ENCODE data around the gene GPR137B. TPM values are rescaled to one million over a fixed set of nuclear protein-coding genes. Genes with fewer than 3 reads are reported as not detected.
"Not testable (repeated sequence)": the region's sequence is repeated elsewhere in the genome, so short reads cannot be mapped to it uniquely, and the experiment has no call there.

The GPR137B gene
- total RNA-seq, 2 experiments from 2014 or later = 8.1 to 9.2 TPM

DNA sequence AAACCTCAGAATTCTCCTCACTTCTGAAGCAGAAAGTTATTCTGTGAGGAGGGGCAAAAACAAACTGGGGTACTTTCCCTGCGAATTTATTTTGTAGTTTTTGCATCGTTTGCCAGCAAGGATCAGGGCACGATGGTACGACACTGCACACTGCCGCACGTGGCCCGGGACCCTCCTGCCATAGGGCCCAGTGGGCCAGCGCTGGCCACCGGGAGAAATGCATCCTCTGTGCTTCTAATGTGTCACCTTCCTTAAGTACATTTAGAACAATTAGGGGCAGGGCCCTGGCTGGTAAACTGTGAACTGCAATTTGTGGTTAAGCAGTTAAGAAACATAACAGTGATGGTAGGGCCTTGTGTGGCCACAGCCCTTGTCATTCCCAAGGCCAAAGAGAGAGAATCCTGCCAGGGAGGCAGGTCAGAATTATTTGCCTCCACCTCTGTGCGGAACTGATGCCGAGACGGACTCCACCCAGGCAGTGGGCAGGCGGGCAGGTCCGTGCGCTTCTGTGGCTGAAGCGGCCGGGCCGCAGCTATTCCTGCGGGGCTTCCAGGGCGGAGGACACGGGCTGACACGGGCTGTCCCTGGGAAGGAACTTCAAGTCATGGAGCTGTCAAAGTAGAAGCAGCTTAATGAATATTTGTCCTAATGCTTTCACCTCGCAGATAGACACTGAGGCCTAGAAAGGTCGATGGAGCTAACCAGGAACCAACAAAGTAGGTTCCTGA is 12.5 kb downstream of the GPR137B start:
- CTCF ChIA-PET = interaction anchor here (0.9 to 2.2 kb wide), 2 partner anchors 10 to 12 kb away, joined by 3 to 5 read pairs; partner anchors contain the start of gene GPR137B
- POLR2A ChIA-PET = interaction anchor here (2.3 kb wide), 1 partner anchor 12 kb away, joined by 17 read pairs; the partner anchor contains the start of gene GPR137B

DNA sequence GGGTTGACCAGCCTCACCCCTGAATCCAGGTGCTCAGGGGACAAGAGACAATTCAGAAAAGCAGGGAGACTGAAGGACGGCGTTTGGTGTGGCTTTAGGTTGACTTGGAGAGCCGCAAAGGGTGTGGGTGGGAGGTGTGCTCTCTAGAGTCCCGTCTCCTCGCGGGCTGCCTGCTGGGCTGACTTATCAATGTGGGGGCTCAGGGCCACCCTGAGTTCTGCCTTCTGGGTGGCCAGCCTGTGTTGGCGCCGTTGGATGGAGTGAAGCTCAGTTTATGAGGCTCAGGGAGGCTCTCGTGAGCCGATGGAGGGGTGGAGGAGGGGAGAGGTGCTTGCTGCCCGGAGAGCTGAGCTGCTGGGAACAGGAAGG is 13.0 kb downstream of the GPR137B start:
- CTCF ChIA-PET = interaction anchor here (0.9 to 2.2 kb wide), 2 partner anchors 10 to 13 kb away, joined by 3 to 5 read pairs; partner anchors contain the start of gene GPR137B
- POLR2A ChIA-PET = interaction anchor here (2.3 kb wide), 1 partner anchor 12 kb away, joined by 17 read pairs; the partner anchor contains the start of gene GPR137B

DNA sequence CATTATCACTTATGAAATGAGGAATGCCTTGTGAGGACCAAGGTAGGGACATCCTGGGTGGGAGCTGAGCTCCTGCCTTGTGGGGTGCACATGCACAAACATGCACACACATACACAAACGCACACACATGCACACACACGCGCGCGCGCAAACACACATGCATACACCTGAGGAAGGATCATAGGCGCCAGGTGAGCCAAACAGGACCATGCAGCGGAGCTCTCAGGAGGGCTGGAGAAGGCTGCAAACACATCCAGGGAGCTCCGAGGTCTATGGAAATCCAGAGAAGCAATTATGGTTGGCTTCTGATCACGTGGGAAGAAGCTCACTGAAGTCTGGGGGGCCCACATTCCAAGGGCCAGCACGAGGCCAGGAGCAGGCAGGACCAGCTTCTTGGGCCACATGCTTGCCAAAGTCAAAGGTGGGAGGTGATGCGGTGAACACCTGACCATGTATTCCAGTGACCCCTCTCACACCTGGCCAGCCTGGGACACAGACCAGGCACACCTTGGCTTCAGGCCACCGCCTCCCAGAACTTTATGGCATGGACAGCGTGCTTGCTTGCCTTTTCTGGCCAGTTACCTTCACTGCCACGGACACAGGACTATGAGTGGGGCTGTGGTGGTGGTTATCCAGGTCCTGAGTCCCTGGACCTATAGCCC is 13.6 kb downstream of the GPR137B start:
- ChIA-PET CTCF (interaction anchor here (0.9 to 2.2 kb wide), 4 partner anchors 9 to 46 kb away, joined by 3 to 6 read pairs (median 4); partner anchors contain the start of gene GPR137B), POLR2A (interaction anchor here (2.3 kb wide), 1 partner anchor 13 kb away, joined by 17 read pairs; the partner anchor contains the start of gene GPR137B)

DNA sequence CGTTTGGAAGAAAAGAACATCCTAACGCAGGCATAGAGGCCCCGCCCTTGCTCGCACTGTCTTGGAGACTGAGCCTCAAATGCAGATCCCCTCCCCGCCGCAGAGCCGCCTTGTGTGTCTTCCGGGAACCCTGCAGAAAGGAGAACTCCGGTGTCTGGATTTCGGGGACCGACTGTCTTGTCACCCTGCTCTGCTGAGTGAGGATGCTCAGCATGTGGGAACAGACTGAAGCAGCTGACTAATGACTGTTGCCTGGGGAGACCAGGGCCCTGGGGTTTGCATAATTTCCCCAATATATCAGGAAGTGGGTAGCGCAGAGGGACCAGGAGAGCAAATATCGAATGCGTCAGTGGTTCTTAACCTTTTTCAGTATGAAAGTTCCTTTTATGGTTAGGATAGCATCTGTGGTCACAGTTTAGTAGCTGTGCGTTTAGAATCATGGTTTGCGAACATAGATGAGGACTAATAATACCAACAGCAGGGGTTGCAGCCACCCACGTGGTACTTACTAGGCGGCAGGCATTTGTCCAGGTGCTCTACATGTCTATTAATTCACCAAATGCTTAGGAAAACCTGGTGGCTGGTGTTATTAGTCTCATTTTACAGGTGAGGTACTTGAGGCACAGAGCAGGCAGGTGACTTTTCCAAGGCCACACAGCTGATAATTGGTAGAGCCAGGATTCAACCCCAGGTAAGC is 14.3 kb downstream of the GPR137B start:
- ChIA-PET CTCF (interaction anchor here (1.3 to 2.2 kb wide), 3 partner anchors 9 to 47 kb away, joined by 3 to 6 read pairs (median 5); no protein-coding TSS in a partner anchor), POLR2A (interaction anchor here (2.3 kb wide), 1 partner anchor 14 kb away, joined by 17 read pairs; the partner anchor contains the start of gene GPR137B)

DNA sequence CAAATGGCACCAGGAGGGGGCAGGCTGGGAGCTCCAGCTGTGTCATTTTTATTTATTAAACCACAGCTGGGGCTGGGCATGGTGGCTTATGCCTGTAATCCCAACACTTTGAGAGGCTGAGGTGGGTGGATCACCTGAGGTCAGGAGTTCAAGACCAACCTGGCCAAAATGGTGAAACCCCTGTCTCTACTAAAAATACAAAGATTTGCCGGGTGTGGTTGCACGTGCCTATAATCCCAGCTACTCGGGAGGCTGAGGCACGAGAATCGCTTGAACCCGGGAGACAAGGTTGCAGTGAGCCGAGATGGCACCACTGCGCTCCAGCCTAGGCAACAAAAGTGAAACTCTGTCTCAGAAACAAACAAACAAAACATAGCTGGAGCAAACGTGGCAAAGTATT is 15.7 kb downstream of the GPR137B start:
- CTCF ChIA-PET = not testable (repeated sequence)
- POLR2A ChIA-PET = interaction anchor here (0.7 kb wide), 1 partner anchor 125 kb away, joined by 3 read pairs; no protein-coding TSS in a partner anchor

DNA sequence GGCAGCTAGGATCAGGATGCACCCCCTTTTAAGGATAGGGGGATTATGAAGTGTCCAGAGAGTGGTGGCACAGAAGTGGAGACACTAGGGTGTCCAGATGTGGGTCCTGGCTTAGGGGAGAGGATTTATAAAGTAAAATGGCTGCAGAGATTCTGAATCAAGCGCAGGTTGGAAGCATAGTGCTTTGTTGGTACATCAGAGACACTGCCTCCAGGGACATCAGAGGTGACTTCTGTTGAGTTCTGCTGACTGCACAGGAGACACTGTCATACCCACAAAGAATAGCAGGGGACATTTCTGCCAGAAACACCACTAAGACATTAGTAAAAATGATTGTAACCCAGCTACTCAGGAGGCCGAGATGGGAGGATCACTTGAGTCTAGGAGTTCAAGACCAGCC is 16.4 kb downstream of the GPR137B start:
- ChIA-PET POLR2A (interaction anchor here (0.7 kb wide), 1 partner anchor 125 kb away, joined by 3 read pairs; no protein-coding TSS in a partner anchor), CTCF (no interaction called here)

DNA sequence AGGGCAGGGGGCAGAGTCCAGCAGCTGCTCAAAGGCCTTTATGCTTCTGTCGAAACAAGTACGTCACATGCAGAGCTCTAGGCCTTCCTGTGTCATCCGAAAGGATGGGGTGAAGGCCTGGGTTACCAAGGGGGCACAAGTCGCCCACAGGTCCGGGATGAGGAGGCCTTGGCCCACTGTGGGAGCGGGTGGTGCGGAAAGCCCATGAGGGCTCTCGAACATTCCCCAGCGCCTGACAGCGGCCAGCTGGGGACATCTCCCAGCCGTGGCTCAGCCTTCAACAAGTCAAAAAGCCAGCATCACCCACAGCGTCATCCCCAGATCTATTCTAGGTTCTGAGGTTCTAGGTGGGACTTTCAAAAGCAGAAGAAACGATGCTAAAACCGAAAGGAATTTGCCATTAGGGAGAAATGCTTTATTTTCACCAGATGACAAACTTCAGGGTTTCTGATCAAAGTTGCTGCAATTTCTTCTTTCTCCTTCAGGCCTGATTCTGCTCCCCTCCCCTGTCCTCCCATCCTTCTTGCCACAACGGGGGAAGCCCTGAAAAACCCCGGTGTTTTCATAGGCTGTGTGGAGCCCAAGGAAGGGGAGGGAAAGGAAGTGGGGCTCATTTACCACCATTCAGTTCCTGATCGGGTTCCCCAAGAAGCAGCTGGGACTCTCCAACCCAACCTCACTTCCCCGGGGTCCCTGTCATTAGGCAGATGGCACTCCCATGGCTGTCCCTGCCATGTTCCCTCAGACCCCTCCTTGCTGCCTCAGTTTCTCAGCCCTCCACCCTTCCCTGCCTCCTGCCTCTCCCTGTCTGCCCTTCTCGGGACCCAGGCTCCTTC is 17.6 kb downstream of the GPR137B start:
- POLR2A ChIA-PET = no interaction called here
- CTCF ChIA-PET = no interaction called here

DNA sequence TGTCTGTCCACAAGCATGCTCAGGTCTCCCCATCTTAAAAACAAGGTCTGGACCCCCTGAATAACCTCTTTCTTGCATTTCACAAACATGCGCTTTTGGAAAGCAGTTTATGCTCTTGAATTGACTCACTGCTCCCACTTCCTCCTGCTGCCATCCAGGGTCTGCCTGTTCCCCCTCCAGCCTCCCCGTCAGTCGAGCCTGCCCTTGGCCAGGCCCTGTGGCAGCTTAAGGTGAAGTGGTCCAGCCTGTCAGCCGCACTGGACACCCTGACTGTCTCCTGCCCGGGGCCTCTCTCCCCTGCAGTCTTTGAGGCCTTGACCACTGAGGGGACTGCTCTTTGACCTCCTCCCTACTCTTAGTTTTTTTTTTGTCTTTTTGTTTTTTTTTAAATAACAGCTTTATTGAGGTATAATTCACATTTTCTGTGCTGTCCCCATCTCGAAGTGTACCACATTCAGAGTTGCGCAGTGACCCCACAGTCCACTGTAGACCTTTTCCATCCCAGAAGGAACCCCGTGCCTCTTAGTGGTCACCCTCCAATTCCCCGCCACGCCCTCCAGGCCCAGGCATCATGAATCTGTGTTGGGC is 18.3 kb downstream of the GPR137B start:
- CTCF ChIA-PET = no interaction called here
- POLR2A ChIA-PET = no interaction called here

DNA sequence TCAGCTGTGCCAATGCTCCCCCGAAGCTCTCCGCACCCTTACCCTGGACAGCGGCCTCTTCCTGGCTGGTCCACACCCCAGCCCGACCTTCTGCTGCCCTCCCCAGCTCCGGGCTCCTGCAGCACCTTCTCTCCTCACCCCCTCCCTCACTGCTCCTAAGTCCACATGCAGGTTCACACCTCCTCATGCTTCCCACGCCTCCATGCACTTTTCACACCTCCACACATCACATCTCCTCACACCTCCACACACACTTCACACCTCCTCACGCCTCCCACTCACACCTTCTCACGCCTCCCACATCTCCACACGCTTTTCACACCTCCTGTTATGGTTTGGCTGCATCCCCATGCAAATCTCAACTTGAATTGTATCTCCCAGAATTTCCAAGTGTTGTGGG is 18.9 kb downstream of the GPR137B start:
- ChIA-PET POLR2A (no interaction called here), CTCF (no interaction called here)

DNA sequence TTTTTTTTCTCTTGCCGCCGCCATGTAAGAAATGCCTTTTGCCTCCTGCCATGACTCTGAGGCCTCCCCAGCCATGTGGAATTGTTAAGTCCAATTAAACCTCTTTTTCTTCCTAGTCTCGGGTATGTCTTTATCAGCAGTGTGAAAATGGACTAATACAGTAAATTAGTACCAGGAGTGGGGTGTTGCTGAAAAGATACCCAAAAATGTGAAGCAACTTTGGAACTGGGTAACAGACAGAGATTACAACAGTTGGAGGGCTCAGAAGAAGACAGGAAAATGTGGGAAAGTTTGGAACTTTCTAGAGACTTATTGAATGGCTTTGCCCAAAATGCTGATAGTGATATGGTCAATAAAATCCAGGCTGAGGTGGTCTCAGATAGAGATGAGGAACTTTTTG is 19.4 kb downstream of the GPR137B start:
- CTCF ChIA-PET, POLR2A ChIA-PET: not testable (repeated sequence)

DNA sequence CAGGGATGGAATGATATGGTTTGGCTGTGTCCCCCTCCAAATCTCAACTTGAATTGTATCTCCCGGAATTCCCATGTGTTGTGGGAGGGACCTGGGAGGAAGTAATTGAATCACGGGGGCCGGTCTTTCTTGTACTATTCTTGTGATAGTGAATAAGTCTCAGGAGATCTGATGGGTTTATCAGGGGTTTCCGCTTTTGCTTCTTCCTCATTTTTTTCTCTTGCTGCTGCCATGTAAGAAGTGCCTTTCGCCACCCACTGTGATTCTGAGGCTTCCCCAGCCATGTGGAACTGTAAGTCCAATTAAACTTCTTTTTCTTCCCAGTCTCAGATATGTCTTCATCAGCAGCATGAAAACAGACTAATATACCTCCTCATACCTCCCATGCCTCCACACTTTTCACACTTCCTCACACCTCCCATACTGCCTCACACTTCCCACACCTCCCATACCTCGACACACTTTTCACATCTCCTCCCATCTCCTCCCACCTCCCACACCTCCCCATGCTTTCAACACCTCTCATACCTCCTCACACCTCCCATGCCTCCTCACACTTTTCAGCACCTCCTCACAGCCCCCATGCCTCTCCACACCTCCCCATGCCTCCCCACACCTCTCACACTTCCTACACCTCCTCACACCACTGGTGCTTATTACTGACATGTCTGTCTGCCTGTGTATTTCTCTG is 21.3 kb downstream of the GPR137B start:
- ChIA-PET POLR2A (no interaction called here), CTCF (no interaction called here)

DNA sequence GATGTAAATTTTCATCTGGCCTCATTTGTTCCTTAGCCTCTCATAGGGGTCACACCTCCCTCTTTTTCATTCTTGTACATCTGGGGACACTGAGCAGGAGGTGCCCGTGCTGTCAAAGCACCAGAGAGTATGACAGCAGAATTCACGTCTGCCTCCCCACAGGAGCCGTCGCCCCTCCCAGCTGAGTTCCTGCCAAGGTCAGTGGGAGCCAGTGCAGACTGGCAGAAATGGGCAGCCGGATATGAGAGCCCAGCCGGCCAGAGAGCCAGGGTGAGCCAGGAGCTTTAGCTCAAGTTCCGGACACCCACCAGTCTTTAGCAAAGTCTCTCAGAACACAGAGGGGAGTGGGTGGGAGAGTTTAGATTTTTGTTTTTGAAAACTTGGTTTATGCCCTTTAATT is 21.9 kb downstream of the GPR137B start:
- POLR2A ChIA-PET = interaction anchor here (0.6 kb wide), 1 partner anchor 163 kb away, joined by 4 read pairs; no protein-coding TSS in a partner anchor
- CTCF ChIA-PET = no interaction called here

DNA sequence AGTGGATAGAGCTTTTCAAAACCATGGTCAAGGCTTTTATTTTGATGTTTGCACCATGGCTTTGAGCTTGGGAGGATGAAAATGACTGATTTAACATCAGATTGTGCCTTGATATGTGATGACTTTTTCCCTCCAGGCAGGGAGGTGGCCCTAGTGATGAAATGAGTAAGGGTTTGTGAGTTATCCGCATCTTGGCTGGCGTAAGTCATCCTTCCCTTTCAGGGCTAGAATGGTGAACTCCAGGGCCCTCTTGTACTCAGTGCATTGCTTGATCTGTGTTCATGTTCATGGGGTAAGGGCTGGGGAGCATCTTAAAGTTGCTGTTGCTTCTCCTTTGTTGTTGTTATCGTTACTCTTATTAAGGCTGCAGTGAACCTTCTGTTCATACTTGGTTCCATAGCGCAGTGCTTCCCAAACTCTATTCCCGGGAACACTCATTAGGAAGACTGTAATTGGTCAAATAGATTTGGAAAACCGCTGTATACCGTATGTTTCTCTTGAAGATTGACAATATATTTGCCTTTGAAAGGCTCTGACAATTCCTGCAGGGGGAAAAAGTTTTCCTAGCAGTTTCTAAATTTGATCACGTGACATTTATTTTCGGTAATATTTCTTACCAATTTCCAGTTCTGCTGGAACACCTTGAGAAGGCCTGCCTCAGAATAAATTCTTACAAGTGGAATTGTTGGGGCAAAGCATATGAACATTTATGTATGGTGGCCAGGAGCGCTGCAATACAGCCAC is 23.1 kb downstream of the GPR137B start:
- POLR2A ChIA-PET = no interaction called here

DNA sequence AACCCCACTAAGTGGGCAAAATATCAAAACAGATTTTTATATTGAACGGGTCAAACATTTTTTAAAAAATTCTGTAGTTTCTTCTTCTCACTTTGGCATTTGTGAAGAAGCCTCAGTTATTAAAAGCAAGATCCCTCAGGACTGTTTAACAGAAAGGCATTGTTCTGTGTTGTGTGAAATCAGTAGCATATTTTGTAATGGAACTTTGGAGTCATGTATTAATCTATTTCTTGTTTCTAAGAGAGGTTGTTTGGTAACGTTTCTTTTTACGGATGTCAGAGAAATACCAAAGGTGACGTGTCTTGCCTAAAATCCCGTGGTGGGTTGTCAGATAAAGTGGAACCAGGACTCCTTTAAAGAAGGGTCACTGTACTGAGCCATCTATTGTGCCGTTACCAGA is 23.7 kb downstream of the GPR137B start:
- CTCF ChIA-PET = no interaction called here
- POLR2A ChIA-PET = no interaction called here

More for the DNA sequence above, 23.1 kb downstream of the GPR137B start:
- CTCF ChIA-PET = interaction anchor here (0.6 kb wide), 1 partner anchor 35 kb away, joined by 3 read pairs; no protein-coding TSS in a partner anchor

DNA sequence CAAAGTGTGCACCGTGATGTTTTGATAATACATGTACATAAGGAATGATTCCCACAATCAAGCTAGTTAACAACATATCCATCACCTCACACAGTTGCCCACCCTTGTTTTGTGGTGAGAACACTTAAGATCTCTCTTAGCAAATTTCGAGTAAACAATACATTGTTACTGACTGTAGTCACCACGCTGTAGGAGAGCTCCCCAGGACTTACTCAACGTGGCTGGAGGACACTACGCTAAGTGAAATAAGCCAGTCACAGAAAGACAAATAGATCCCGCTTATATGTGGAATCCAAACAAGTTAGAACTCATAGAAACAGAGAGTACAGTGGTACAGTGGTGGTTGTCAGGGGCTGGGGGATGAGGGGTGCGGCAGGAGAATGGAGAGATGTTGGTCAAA is 24.8 kb downstream of the GPR137B start:
- POLR2A ChIA-PET = no interaction called here
- CTCF ChIA-PET = interaction anchor here (0.6 kb wide), 1 partner anchor 297 kb away, joined by 3 read pairs; no protein-coding TSS in a partner anchor

DNA sequence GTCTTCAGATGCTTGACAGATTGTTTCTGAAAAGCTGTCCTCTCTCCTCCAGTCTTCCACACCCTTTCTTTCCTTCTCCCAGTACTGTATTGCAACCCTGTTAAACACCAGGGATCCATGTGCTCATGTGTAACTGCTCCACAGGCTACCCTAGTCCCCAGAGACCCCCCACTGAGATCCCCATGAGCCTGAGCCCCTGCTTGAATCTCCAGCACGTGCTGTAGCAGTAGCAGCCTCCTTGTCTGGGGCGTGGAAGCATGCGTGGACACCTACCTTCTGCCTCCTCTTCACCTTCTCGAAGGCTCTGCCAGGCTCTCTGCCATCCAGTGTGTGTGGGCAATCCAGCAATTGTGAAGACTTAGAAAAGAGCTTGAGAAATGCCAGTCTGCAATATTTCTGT is 25.2 kb downstream of the GPR137B start:
- CTCF ChIA-PET = interaction anchor here (0.6 kb wide), 1 partner anchor 296 kb away, joined by 3 read pairs; no protein-coding TSS in a partner anchor
- POLR2A ChIA-PET = no interaction called here

DNA sequence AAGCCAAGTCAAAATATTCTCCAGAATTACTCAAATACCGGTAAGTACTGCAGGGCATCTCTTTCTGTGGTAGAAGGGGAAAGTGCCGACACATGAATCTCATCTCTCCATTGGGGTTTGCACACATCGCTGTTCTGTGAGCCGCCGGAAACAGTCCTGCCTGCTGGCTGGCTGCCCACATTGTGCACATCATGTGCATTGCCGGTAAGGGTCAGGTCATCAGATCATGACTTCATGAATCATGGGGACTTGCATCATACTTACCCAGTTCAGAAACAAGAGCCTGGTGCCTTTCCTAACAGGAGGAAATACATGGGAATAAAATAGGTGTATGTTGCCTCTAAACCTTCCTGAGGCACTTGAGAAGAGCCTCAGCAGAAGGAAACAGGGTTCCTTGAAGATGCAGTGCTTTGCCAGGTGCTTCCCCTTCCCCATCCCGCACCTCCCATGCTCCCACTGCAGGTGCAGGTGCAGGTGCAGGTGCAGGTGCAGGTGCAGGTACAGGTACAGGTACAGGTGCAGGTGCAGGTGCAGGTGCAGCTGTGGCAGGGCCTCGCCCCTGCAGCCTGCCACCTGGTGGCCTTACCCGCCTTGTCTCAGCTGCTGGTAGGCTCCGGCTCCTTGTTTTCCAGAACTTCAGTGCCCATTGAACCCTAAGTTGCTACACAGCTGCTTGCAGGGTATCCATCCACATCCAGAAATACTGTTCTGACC is 26.5 kb downstream of the GPR137B start:
- ChIA-PET POLR2A (no interaction called here), CTCF (no interaction called here)
